Kidney epithelial cell (primary cell): ENCODE results near the gene RYK. TPM values are rescaled to one million over a fixed set of nuclear protein-coding genes. Genes with fewer than 3 reads are reported as not detected.

ENCODE experiments used
- DNase-seq: peaks from one replicate; pipeline ENCODE4 v3.0.0-alpha.2; 2010; ENCODE audit warnings: low read depth
- H3K27me3 ChIP-seq: 2 replicates; pipeline ENCODE4 v1.6.0; 2011; ENCODE audit warnings: low read length; ENCODE audit not compliant: control insufficient read depth, insufficient read depth
- H3K36me3 ChIP-seq: 2 replicates; pipeline ENCODE4 v1.5.1; 2011; ENCODE audit warnings: low read length; ENCODE audit not compliant: control insufficient read depth, insufficient read depth
- H3K4me3 ChIP-seq: 2 replicates; pipeline ENCODE4 v1.5.1; 2011; ENCODE audit warnings: low read depth, mild to moderate bottlenecking, control low read depth, low read length
- total RNA-seq: library from RNA; depleted of rRNA; stranded (reverse); fragments of >200 nt; gene quantifications from 2 replicates; pipeline ENCODE4 v1.2.3, GENCODE V29; 2015
- TF ChIP-seq, protein P1 (sequence below): IDR thresholded peaks from 2 replicates; pipeline ENCODE4 v1.5.1; 2011; ENCODE audit warnings: mild to moderate bottlenecking, moderate library complexity, low read length, control low read depth, inconsistent platforms; ENCODE audit not compliant: insufficient read depth, poor library complexity, severe bottlenecking

Gene RYK
- total RNA-seq, 1 donor from 2014 or later: 57.6 TPM

DNA sequence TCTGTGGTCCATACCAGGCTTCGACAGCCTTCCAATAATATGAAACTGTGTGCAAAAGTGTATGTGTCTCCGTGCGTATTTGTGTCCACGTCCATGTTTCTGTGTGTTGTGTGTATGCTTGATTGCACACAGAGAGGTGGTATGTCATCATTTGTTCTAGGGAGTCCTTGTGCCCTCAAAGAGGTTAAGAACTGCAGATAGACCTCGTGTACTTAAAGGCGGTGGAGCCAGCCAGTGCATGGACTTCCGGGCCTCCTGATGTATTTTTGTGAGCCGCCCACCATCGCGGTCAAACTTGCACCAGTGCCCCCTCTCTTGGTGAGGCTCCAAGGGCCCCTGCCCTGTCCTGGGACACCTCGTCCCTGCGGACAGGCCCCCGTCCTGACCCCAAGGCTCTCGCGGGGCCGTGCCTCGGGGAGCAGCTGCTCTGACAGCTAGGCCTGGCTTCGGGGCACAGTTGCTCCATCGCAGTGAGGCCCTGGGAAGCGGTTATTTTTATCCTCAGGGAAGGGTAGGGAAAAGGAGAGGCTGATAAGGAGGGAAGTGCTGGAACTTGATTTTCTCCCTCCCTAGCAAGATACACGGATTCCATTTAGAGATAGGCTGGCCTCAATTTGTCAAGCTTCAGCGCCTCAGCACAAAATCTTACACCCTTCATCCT is 1.2 kb upstream of the RYK start:
- Histone ChIP-seq H3K36me3 (no peaks in the 10 kb centered on the region), H3K4me3 (no peak overlapping the region), H3K27me3 (no peaks in the 10 kb centered on the region)
- DNase-seq: no peak
- TF ChIP-seq, protein P1, sequence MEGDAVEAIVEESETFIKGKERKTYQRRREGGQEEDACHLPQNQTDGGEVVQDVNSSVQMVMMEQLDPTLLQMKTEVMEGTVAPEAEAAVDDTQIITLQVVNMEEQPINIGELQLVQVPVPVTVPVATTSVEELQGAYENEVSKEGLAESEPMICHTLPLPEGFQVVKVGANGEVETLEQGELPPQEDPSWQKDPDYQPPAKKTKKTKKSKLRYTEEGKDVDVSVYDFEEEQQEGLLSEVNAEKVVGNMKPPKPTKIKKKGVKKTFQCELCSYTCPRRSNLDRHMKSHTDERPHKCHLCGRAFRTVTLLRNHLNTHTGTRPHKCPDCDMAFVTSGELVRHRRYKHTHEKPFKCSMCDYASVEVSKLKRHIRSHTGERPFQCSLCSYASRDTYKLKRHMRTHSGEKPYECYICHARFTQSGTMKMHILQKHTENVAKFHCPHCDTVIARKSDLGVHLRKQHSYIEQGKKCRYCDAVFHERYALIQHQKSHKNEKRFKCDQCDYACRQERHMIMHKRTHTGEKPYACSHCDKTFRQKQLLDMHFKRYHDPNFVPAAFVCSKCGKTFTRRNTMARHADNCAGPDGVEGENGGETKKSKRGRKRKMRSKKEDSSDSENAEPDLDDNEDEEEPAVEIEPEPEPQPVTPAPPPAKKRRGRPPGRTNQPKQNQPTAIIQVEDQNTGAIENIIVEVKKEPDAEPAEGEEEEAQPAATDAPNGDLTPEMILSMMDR: no peak

DNA sequence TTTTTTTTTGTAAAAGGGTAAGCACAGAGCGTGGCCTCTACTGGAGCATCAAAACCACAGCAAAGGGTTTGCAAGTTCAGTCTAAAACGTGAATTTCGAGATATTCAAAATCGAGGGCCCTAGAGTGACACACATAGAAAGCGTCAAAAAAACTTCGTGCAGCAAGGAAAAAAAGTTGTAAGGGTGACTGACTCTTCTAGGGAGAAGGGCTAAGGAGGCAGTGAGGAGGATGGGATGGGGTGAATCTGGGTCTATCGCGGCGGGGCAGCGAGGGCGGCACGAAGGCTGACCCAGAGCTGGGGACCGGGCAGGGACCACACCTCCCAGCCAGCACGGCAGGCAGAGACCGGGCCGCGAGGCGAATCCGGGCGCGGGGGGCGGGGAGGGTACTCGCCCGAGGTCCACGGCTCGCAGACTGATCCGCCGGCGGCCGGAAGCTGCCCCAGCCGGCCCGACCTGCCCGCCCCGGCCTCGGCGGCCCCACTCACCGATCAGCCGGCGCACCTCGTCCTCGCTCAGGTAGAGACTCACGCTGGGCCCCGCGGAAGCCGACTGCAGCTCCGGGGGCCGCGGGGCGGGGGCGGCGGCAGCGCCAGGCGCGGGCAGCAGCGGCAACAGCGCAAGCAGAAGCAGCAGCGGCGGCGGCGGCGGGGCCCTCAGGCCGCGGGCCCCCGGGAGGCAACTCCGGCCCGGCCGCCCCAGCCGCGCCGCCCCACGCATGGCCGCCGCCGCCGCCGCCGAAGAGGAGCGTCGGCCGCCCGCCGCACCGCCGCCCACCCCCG is 533 bp downstream of the RYK start:
- H3K27me3 ChIP-seq: no peaks in the 10 kb centered on the region
- TF ChIP-seq, protein P1: no peak
- H3K4me3 ChIP-seq: peak overlapping the region; percentile 81
- DNase-seq: no peak
- H3K36me3 ChIP-seq: no peaks in the 10 kb centered on the region

DNA sequence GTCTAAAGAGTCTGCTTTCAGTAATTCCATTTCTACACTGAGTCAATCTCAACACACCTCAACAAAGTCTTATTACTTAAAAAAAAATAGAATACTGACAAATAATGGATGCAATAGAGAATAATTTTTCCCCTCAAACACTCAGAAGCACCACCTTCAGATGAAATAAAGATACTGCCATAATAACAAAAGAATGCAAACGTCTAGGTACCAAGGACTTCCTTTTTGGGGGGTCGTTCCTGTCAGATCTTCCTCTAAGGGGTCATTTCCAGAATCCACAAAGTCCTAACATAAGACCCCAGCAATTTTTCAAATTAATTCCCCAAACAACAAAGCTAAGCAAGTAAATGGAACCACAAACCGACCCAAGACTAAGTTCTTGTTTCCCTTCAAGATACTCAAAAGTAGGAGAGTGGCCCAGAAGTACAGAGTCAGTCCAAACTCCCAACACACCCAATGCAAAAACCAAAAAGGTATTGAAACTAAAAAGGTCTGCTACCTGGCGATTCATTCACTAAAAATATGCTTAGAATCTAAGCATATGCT is 1.3 kb downstream of the RYK start:
- no peak for DNase-seq
- Histone ChIP-seq H3K27me3 (no peaks in the 10 kb centered on the region), H3K4me3 (peak overlapping the region; percentile 81), H3K36me3 (no peaks in the 10 kb centered on the region)
- TF ChIP-seq, protein P1: no peak

DNA sequence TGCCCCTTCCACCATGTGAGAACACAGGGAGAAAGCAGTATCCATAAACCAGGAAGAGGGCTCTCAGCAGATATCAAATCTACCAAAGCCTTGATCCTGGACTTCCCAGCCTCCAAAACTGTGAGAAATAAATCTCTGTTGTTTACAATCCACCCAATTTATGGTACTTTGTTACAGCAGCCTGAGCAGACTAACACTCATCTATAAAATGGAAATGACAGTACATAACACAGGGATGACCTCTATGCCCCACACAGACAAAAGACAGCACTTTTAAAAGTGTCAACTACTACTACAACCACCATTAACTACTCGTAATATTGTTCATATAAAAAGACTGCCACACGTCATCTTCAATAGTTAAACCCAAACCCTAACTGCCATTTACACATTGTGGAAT is 5.7 kb downstream of the RYK start:
- no peak for DNase-seq
- Histone ChIP-seq H3K27me3 (no peaks in the 10 kb centered on the region), H3K4me3 (no peak overlapping the region), H3K36me3 (no peaks in the 10 kb centered on the region)
- TF ChIP-seq, protein P1: no peak

DNA sequence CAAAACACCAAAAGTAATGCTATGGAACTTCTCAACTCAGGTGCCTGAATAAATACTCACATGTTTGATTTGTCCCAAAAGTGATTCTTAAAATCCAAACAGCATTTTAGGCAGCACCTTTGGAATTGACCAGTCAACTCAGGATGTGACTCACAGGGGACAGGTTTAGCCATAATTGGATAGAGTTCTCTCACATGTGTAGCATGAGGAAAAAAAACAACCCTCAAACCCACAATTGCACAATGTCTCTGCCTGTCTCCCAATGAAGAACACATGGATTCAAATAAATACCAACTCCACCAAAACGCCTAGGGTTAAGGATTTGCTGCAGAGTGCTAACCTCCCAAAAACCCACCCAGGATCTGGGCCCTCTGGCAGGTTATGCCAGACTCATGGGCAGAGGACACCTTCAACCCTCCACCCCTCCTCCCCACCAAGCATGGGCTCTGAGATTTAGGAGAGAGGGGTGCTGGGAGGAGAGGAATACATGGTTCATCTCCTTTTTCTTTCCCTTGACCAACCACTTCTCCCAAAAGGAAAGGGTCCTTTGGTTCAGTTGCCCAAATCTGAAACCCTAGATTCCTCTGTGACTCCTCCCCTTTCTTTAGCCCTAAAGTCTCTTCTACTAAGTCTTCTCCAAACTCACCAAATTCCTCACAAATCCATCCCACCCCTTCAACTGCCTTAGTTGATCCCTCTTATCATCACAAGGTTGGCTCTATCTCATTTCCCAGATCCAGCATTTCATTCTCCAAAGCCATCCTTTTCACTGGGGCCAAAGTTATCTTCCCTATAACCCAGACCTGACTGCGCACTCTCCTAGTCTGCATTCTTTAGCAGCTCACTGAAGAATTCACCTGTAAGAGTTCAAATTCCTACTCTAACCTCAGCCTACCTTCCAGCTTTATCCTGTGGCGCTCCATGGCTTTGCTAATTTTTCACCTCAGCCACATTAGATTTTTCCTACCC is 7.7 kb downstream of the RYK start:
- TF ChIP-seq, protein P1: no peak
- no peaks in the 10 kb centered on the region for H3K36me3 ChIP-seq
- DNase-seq: peak; percentile 67
- H3K4me3 ChIP-seq: no peak overlapping the region
- H3K27me3 ChIP-seq: no peaks in the 10 kb centered on the region
